Activated naive CD8-positive, alpha-beta T cell treated with anti-CD3 and anti-CD28 coated beads, Interleukin-2, amount 50 U/mL, for 24 hours (primary cell): ENCODE measurements around the gene MYH14.
A peak's percentile ranks its signal among the peaks of the same experiment; 100 is the strongest.
"Not testable (repeated sequence)": the region's sequence is repeated elsewhere in the genome, so short reads cannot be mapped to it uniquely, and the experiment has no call there.

ENCODE experiments used
- ATAC-seq: fragments of 150-1000 bp; cut with Tn5 transposase; one replicate; pipeline ENCODE4 v1.10.0; 2021
- DNase-seq: peaks from one replicate; pipeline ENCODE4 v3.0.0; 2021
- H3K27ac Mint-ChIP-seq: one replicate; pipeline ENCODE4 v1.8.0; 2021; ENCODE audit warnings: mild to moderate bottlenecking, mixed read lengths
- H3K27me3 Mint-ChIP-seq: one replicate; pipeline ENCODE4 v1.8.0; 2021; ENCODE audit warnings: mixed read lengths
- H3K36me3 Mint-ChIP-seq: one replicate; pipeline ENCODE4 v1.8.0; 2021; ENCODE audit warnings: low read depth, mixed read lengths
- H3K4me1 Mint-ChIP-seq: one replicate; pipeline ENCODE4 v1.8.0; 2021; ENCODE audit warnings: mixed read lengths
- H3K4me3 Mint-ChIP-seq: one replicate; pipeline ENCODE4 v1.8.0; 2021; ENCODE audit warnings: mild to moderate bottlenecking, moderate library complexity, mixed read lengths
- H3K9me3 Mint-ChIP-seq: one replicate; pipeline ENCODE4 v1.8.0; 2021; ENCODE audit warnings: mixed read lengths

MYH14 gene

GRCh38 chr19:50226536-50226935 is 23.1 kb downstream of the MYH14 start:
- Mint-ChIP-seq H3K4me3 (no peak overlapping the region), H3K4me1 (no peaks in the 10 kb centered on the region), H3K36me3 (no peaks in the 10 kb centered on the region), H3K9me3 (peaks cover 10% of the 10 kb centered on the region), H3K27ac (no peak overlapping the region), H3K27me3 (peaks cover 30% of the 10 kb centered on the region)
- DNase-seq: no peak
- no peak for ATAC-seq

- H3K27me3 Mint-ChIP-seq: peaks cover 27% of the 10 kb centered on the region
- H3K4me1 Mint-ChIP-seq, H3K4me3 Mint-ChIP-seq, DNase-seq, ATAC-seq, H3K36me3 Mint-ChIP-seq, H3K27ac Mint-ChIP-seq, H3K9me3 Mint-ChIP-seq: not testable (repeated sequence)
Observed at GRCh38 chr19:50228153-50228552, 24.7 kb downstream of the MYH14 start.

- Mint-ChIP-seq H3K9me3 (no peaks in the 10 kb centered on the region), H3K36me3 (no peaks in the 10 kb centered on the region), H3K27ac (no peak overlapping the region), H3K4me1 (no peaks in the 10 kb centered on the region), H3K27me3 (peaks cover 24% of the 10 kb centered on the region), H3K4me3 (no peak overlapping the region)
- no peak for ATAC-seq
- DNase-seq: no peak
Observed at GRCh38 chr19:50230379-50231351, 27.2 kb downstream of the MYH14 start.

- not testable (repeated sequence) for H3K9me3 Mint-ChIP-seq, DNase-seq
Observed at GRCh38 chr19:50231417-50231816, 28.0 kb downstream of the MYH14 start.

GRCh38 chr19:50231821-50232220 is 28.4 kb downstream of the MYH14 start:
- no peak for ATAC-seq
- Mint-ChIP-seq H3K27ac (no peak overlapping the region), H3K27me3 (peaks cover 26% of the 10 kb centered on the region), H3K36me3 (no peaks in the 10 kb centered on the region), H3K9me3 (no peaks in the 10 kb centered on the region), H3K4me3 (no peak overlapping the region), H3K4me1 (no peaks in the 10 kb centered on the region)
- no peak for DNase-seq

More at GRCh38 chr19:50231417-50231816, 28.0 kb downstream of the MYH14 start:
- H3K4me1 Mint-ChIP-seq, ATAC-seq, H3K27ac Mint-ChIP-seq, H3K36me3 Mint-ChIP-seq, H3K4me3 Mint-ChIP-seq: not testable (repeated sequence)
- peaks cover 24% of the 10 kb centered on the region for H3K27me3 Mint-ChIP-seq

GRCh38 chr19:50232600-50232999 is 29.2 kb downstream of the MYH14 start:
- H3K27ac Mint-ChIP-seq: no peak overlapping the region
- H3K27me3 Mint-ChIP-seq: peaks cover 28% of the 10 kb centered on the region
- H3K4me1 Mint-ChIP-seq: no peaks in the 10 kb centered on the region
- no peaks in the 10 kb centered on the region for H3K36me3 Mint-ChIP-seq
- no peaks in the 10 kb centered on the region for H3K9me3 Mint-ChIP-seq
- DNase-seq: no peak
- no peak overlapping the region for H3K4me3 Mint-ChIP-seq
- ATAC-seq: no peak

GRCh38 chr19:50233308-50233910 is 30.0 kb downstream of the MYH14 start:
- Mint-ChIP-seq H3K27ac (no peak overlapping the region), H3K27me3 (peaks cover 31% of the 10 kb centered on the region), H3K4me1 (no peaks in the 10 kb centered on the region), H3K36me3 (no peaks in the 10 kb centered on the region), H3K4me3 (no peak overlapping the region), H3K9me3 (no peaks in the 10 kb centered on the region)
- no peak for ATAC-seq
- DNase-seq: no peak

- peaks cover 23% of the 10 kb centered on the region for H3K27me3 Mint-ChIP-seq
- H3K4me1 Mint-ChIP-seq, DNase-seq, ATAC-seq, H3K9me3 Mint-ChIP-seq, H3K4me3 Mint-ChIP-seq, H3K27ac Mint-ChIP-seq, H3K36me3 Mint-ChIP-seq: not testable (repeated sequence)
Observed at GRCh38 chr19:50237493-50237892, 34.1 kb downstream of the MYH14 start.

- Mint-ChIP-seq H3K4me3 (no peak overlapping the region), H3K36me3 (no peaks in the 10 kb centered on the region), H3K27me3 (peaks cover 20% of the 10 kb centered on the region), H3K27ac (no peak overlapping the region), H3K9me3 (peaks cover 4% of the 10 kb centered on the region), H3K4me1 (no peaks in the 10 kb centered on the region)
- ATAC-seq: no peak
- DNase-seq: no peak
Observed at GRCh38 chr19:50238043-50238442, 34.6 kb downstream of the MYH14 start.

GRCh38 chr19:50239921-50240590 is 36.6 kb downstream of the MYH14 start:
- no peaks in the 10 kb centered on the region for H3K36me3 Mint-ChIP-seq
- DNase-seq (no peak), ATAC-seq (no peak)
- no peaks in the 10 kb centered on the region for H3K4me1 Mint-ChIP-seq
- H3K9me3 Mint-ChIP-seq: peaks cover 4% of the 10 kb centered on the region
- H3K27ac Mint-ChIP-seq: no peak overlapping the region
- H3K4me3 Mint-ChIP-seq: no peak overlapping the region
- peaks cover 21% of the 10 kb centered on the region for H3K27me3 Mint-ChIP-seq

- H3K4me3 Mint-ChIP-seq: no peak overlapping the region
- peak; percentile 61 for ATAC-seq
- no peak for DNase-seq
- no peaks in the 10 kb centered on the region for H3K36me3 Mint-ChIP-seq
- no peaks in the 10 kb centered on the region for H3K4me1 Mint-ChIP-seq
- no peak overlapping the region for H3K27ac Mint-ChIP-seq
- H3K27me3 Mint-ChIP-seq: peaks cover 18% of the 10 kb centered on the region
- H3K9me3 Mint-ChIP-seq: peaks cover 4% of the 10 kb centered on the region
Observed at GRCh38 chr19:50242581-50242980, 39.2 kb downstream of the MYH14 start.

- Mint-ChIP-seq H3K9me3 (peaks cover 4% of the 10 kb centered on the region), H3K4me3 (no peak overlapping the region), H3K27ac (no peak overlapping the region), H3K4me1 (no peaks in the 10 kb centered on the region), H3K36me3 (no peaks in the 10 kb centered on the region), H3K27me3 (peaks cover 13% of the 10 kb centered on the region)
- ATAC-seq (no peak), DNase-seq (no peak)
Observed at GRCh38 chr19:50244695-50245094, 41.3 kb downstream of the MYH14 start.

GRCh38 chr19:50248413-50248812 is 45.0 kb downstream of the MYH14 start:
- H3K27me3 Mint-ChIP-seq: peaks cover 10% of the 10 kb centered on the region
- no peak for ATAC-seq
- no peaks in the 10 kb centered on the region for H3K4me1 Mint-ChIP-seq
- H3K4me3 Mint-ChIP-seq: no peak overlapping the region
- no peak for DNase-seq
- H3K9me3 Mint-ChIP-seq: peaks cover 7% of the 10 kb centered on the region
- H3K27ac Mint-ChIP-seq: peak overlapping the region; percentile 73
- H3K36me3 Mint-ChIP-seq: peaks cover 2% of the 10 kb centered on the region

- ATAC-seq (no peak), DNase-seq (no peak)
- peaks cover 7% of the 10 kb centered on the region for H3K9me3 Mint-ChIP-seq
- no peak overlapping the region for H3K27ac Mint-ChIP-seq
- no peak overlapping the region for H3K4me3 Mint-ChIP-seq
- peaks cover 10% of the 10 kb centered on the region for H3K27me3 Mint-ChIP-seq
- H3K36me3 Mint-ChIP-seq: peaks cover 2% of the 10 kb centered on the region
- H3K4me1 Mint-ChIP-seq: no peaks in the 10 kb centered on the region
Observed at GRCh38 chr19:50248826-50249225, 45.4 kb downstream of the MYH14 start.

- H3K9me3 Mint-ChIP-seq: peaks cover 13% of the 10 kb centered on the region
- no peaks in the 10 kb centered on the region for H3K4me1 Mint-ChIP-seq
- peaks cover 2% of the 10 kb centered on the region for H3K36me3 Mint-ChIP-seq
- H3K4me3 Mint-ChIP-seq: no peak overlapping the region
- peaks cover 10% of the 10 kb centered on the region for H3K27me3 Mint-ChIP-seq
- H3K27ac Mint-ChIP-seq: no peak overlapping the region
- no peak for ATAC-seq
- no peak for DNase-seq
Observed at GRCh38 chr19:50249636-50250035, 46.2 kb downstream of the MYH14 start.
